GOT3 (cell line): Measurements from ENCODE around the gene TTLL5.

Experiments used
- DNase-seq: peaks from one replicate; lab custom pipeline; 2025; ENCODE audit warnings: mixed read lengths; lab: John Stamatoyannopoulos, UW

Gene TTLL5

DNA sequence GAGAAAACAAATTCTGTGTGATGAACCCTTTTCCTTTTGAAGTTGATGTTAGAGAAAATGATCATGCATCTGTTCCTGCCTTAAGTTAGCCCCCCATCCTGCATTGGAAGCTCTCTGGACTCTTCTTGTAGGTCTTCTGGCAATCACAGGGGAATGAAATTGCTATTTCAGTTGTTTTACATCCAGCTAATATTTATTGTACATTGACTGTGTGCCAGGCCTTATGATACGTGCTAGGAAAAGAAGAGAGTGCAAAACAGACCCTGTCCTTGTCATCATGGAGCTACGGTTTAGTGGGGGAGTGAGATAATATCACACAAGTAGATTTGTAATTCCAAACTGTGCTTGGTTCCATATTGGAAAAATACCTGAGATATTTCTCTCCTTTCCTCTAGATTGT lies 202.2 kb downstream of the TTLL5 start:
- no peak for DNase-seq

DNA sequence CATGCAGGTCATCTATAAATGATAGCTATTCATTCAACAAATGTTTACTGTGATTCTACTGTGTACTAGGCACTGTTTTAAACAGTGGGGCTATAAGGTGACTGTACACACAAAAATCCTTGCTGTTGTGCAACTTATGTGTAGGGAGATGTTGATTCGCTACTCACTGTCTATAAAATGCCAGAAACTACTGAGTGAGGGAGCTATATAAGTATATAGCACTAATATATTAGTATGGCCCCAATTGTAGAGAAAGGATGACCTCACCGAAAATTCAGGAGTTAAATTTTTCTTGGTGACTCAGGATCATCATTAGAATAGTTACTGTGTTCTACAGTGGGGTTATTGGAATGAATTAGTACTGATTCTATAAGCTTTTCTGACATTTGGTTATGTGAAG lies 203.3 kb downstream of the TTLL5 start:
- DNase-seq: no peak

DNA sequence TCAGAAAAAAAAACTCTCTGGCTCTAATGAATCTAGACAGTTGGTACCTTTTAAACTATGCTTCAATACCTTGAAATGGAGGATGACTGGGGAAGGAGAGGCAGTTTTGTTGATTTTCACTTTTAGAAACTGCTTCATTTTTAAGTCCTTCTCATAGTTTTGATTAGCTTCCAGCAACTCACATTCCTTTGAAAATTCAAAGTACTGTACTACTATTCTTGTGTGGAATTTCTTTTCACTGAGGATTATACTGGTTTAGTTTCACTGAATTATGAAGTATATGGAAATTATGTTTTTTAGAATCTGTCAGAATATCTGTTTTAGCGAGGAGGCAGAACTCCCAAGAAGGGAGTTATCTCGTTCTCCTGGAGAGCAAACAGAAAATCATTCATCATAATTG lies 204.5 kb downstream of the TTLL5 start:
- no peak for DNase-seq

DNA sequence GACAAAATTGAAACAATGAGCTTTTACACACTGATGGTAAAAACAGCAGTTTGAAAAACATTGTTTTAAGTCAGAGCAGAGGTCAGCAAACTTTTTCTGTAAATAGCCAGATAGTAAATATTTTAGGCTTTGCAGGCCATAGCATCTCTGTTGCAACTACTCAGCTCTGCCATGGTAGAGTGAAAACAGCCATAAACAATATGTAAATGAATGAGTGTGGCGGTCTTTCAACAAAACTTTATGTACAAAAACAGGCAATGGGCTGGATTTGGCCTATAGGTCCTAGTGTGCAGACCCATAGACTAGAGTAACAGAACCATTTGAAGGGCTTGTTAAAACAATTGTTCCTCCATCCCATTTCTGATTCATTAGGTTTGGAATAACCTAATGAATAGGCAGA lies 205.9 kb downstream of the TTLL5 start:
- DNase-seq: no peak

DNA sequence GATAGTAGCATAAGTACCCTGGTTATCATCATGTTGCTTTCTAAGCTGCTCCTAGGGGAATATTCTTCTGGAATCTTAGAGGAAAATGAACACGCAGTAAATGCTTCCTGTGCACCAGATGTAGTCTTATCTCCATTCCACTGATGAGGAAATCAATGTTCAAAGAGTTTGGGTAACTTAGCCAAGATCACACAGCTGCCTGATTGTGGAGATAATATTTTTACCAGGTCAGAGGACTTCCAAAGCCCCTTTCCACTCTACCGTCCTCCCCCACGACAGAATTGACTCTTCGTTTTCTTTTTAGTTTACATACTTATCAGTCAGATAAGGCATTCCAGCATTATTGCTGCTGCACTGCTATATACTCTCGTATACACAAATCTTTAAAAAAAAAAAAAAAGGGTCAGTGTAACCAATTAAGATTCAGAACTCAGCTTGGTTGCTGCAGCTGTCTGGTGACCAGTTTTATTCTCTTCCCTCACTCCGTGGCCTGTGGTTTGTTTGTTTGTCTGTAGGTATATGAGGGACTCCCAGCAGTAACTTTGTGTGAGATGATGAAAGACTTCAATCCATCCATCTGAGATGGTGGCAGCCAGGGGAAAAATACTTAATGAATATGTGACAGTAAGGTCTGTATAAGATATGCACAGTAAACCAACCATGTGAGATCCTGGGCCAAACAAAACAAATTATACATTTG lies 210.3 kb downstream of the TTLL5 start:
- no peak for DNase-seq

DNA sequence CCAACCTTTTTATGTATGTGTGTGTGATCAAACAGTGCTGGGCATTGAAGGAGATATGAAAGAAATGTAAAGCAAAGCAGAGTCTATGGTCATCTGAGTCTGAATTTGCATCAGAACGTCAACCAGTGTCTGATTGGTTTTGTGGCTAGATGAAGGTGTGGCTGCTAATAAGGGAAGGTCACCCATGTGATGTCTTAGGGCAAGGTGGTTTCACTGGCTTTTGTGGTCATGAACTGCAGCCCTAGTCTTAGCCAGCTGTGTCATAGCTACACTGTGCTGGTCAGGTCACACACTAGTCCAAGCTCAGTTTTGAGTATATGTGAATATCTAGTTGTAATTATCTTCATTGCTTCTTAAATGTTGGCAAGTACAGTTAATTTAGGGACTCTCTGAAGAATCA lies 214.9 kb downstream of the TTLL5 start:
- DNase-seq: no peak

DNA sequence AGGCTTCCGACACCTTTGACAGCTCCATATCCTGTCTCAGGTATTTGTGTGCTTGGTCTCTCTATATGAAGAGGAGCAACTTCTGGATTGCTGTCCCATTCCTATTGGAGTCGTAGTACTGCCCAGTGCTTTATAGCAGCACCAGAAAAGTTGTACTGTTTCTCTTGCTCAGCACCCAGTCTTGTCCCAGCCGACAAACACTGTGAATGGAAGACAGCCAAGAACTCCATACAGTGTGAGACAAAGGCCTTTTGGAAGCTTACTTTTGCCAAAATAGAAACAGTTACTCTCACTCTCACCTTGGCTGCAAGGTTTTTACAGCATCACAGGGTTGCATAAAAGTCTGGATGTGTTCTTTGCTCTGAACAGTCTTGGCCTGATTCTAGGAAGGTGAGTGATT lies 215.5 kb downstream of the TTLL5 start:
- no peak for DNase-seq

DNA sequence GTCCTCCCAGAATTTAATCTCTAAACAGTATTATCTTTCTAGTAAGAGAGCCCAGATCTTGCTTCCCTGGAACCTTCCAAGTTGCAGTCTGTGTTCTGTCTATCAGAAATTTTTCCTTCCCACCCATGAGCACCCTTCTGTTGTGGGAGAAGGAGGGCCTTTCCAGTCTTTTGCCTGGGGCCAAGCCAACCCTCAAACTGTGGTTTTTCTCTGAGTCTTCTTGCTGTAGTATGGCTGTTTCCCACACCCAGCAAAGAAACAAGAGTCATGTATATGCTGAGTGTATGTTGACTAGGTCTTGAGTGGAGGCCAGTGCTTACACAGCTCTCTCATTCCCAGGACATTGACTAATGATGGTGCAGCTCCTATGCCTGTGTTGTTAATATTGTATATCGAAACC lies 216.2 kb downstream of the TTLL5 start:
- no peak for DNase-seq

DNA sequence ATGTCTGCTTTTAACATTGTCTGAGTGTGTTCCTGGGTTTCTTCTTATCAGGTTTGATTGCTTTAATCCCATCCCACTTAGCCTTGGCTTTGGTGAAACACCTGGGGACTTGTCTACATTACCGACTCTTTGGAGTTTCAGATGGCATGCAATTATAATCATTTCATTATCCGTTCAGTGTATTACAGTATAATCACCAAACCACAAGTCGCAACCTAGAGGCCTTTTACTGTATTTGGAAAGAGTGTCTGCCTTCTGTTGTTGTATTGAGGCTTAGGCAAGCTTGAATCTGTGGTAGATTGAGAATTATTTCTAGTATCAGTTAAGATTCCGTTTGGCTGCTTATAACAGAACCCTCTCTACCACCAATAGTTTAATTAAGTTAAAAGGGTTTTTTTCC lies 216.8 kb downstream of the TTLL5 start:
- no peak for DNase-seq

DNA sequence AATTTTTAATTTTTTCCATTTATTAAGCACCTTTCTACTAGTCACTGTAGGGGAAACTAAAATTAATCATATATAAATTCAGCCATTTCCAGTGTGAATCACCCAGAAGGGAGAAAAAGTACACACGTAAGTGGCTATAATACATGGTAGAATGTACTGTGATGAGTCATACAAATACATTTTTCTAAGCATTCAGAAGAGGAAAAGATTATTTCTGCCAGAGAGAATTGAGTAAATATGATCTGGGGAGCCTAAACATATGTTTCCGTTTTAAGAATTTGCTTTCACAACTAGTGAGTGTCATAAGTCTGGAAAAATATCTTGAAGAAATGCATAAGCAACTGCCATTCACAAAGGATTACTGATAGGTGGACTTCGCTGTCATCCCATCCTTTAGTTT lies 218.0 kb downstream of the TTLL5 start:
- no peak for DNase-seq

DNA sequence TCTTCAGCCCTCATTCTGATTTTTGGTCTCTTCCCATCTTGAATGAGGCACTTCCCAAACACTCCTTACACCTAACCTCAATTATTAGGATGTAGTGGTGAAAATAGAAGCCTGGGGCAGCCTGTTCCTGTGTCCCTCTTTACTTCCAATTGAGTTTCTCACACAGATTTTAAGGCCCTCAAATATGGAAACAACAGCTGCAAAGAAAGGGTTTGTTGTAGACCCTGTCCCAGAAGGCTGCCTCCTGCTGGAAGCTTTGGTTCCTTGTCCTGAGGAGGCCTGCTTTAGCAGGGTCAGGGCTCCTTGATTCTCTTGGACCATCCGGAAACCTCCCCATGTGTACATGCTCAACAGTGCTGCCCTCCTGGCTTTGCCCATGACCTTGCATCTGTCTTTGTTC lies 219.5 kb downstream of the TTLL5 start:
- no peak for DNase-seq

DNA sequence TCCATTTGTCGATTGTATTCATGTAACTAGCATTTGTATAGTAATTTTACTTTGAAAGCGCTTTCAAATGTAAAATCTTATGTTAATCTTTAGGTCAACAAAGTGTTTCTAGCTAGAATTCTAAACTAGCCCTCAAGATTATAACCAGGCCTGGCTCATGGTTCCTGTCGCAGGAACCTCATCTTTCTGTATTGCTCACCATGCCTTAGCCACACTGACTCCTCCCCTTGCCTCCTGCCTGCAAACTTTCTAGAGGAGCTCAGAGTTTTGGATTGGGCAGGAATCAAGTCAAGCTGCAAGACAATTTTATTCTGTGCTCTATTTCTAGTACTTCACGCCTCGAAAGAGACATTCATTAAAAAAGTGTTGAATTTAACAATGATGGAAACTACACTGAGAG lies 220.9 kb downstream of the TTLL5 start:
- no peak for DNase-seq

DNA sequence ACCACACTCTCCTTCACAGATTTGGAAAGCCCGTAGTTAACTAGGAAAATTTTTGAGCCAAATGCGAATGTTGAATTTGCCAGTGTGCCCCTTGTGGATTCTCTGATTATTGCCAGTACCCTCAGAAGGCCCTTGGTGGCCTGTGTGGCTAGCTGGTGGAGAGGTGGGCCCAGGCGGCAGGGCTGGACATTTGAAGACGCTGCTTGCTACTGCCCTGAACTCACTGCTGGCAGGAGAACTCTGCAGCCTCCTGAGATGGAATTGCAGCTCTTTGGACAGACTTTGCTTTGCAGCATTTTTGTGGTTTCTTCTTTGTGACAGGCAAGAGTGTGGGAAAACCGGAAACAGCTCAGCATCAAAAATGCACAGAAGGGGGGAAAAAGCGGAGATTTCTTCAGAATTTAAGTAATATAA lies 223.2 kb downstream of the TTLL5 start:
- peak; percentile 5 for DNase-seq

DNA sequence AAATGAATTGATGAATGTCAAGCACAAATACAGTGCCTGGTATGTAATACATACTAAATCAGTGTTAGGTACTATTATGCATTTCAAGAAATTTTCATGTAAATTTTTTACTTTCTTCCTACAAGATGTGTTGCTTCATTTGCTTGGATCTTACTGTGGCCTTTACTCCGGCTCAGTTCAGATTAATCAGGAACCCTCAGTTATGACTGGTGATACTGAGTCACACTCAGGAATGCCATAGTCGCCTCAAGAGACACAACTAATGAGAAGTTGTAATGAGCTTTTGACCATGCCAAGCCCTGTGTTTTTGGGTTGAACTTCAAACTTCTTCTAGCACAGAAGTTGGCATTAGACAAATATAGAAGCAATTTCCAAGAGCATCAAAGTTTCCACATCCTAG lies 224.8 kb downstream of the TTLL5 start:
- DNase-seq: no peak

DNA sequence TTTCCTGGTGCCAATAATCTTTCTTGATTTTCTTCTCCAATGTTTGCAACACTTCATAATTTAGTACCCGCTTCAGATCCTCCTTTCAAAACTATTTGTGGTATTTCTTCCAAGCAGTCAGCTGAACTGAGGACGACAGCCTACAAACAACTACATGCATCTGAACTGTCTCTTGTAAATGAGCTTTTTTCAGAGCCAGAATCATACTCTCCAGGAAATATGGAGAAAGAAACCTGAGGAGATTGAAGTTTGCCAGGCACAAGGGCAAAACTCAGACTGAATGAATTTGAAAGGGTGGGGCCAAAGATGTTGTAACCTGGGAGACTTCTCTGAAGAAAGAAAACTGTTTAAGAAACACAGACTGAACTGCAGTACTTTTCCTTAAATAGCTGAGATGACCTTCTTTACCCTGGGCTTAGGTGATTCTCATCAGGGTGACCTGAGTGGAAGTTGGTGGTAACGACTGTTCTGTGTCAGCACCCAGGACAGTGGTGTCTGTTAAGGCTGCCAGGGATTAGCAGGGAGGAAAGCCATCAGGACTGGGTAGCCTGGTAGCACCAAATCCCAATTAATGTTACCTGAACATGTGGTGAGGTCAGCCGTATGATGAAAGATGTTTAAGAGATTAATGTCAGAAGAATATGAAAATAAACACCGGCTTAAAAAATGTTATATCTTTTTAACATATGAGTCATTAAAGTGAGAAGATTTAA lies 225.7 kb downstream of the TTLL5 start:
- DNase-seq: no peak

DNA sequence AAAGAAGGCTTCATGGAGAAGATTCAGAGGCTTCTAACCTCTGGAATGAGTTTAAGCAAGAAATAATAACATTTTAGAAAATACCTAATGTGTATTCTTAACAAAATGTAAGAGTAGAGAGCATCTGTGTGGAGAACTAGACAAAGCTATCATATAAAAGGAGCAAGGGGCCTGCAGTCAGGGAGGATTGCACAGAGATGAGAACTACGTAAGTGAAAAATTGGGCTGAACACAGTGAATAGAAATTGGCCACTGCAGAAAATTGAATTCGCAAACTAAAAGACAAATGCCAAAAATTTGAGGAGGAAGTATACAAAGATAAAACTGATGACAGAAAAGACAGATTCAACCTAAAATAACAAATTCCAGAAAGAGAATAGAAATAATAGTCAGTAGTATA lies 227.9 kb downstream of the TTLL5 start:
- DNase-seq: no peak

DNA sequence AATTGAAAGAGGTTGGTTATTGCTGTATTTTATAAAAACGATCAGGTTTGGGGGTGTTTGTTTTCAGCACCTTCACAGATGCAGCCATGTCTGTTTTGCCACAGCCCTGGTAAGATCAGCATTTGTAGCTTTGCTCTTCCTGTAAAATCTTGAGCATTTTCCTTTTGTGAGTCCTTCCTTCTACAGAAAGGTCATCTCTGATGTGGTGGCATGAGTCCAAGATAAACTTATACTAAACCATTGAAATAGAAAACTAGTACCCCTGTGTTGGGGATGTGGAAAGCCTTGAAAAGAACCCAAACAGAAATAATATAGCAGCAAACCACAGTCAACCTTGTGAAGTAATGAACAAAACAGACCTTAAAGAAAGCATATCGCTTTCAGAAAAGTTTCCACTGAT lies 235.3 kb downstream of the TTLL5 start:
- no peak for DNase-seq

DNA sequence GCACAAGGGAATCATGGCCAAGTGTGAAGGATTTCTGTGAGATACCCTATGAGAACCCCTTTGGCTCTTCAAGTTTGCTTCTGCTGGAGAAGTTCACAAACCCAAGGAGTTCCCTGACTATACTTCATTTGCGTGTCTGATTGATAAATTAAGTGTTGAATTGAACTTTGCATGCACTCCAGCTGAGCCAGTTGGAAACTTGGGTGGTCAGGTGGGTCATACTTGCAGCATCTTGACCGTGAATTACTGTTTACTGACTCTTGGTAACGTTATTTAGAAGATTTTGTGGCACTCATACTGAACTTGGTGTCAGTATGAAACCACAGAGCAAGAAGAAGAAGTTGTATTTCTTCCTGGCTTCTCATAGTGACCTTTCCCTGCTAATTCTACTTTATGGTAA lies 243.3 kb downstream of the TTLL5 start:
- no peak for DNase-seq

DNA sequence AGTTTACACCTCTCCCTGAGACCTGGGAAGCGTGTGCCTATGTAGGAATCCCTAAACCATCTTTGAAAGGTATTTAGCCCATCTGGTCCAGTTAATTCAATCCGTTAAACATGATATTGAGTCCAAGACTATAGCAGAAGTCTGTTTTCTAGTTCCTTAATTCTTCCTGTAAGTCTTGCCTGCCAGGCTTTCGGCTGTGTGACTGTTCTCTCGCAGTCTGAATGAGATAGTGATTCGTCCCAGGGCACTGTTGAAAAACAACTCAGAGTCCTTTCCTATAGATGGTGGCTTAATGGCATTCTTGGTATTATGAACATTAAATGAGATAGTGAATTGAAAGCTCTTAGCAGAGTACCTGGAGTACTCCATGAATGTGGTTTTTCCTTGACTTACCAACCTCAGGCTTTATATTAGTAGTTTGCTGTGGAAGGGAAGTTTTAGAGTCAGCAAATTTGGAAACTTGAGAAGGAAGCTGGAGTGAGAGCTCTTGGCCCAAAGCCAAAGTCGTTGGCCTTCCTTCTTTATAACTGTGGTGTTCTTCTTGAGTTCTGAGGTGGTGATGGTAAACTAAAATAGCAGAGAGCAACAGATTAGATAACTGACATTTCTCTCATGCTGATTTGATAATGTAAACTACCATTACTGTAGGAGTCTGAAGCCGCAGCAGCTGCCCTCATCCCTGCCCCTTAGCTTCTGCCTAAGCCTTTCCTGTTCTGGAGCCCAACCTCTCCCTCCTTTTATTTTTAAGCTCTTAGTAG lies 244.3 kb downstream of the TTLL5 start:
- DNase-seq: no peak

DNA sequence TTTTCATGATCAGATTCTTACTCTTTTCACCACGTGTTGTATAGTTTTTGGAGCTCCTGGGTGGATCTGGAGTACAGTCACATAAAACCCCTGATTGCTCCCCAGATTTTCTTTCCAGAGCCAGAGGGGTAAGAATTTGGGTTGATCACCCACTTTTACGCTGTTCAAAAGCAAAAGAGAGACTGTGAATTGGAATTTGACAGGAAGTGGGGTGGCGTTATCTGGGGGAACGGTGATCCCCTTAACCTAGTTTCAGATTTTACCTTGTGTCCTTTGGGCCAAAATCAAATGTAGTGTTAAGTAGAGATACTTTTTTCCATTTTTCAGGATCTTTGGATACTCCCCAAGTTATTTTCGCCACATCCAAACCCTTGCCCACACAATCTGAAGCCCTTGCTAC lies 245.2 kb downstream of the TTLL5 start:
- no peak for DNase-seq

DNA sequence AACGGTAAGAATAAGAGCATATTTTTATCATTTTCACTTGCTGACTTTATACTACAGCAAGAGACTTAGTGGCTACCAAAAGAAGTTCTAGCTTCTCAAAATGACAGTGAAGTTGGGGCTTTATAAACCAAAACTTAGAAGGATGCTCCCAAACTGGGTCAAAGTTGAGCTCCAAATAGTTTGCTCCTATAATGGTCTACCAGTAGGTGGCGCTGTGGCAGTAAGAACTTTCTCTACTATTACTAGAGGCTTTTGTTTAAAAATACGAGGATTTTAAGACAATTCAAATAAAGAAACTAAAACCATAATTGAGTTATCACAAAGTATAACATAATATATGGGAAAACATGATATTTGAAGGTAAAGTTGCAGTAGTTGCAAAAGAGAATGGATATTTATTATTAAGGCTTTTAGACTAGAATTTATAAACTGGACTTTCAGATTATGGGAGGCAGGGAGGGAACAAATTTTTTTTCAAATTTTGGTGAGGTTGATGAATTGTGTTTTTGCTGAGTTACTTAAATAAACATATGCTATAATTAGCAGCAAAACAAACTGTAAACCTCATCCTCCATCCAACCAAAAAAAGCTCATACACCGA lies 245.7 kb downstream of the TTLL5 start:
- DNase-seq: no peak

DNA sequence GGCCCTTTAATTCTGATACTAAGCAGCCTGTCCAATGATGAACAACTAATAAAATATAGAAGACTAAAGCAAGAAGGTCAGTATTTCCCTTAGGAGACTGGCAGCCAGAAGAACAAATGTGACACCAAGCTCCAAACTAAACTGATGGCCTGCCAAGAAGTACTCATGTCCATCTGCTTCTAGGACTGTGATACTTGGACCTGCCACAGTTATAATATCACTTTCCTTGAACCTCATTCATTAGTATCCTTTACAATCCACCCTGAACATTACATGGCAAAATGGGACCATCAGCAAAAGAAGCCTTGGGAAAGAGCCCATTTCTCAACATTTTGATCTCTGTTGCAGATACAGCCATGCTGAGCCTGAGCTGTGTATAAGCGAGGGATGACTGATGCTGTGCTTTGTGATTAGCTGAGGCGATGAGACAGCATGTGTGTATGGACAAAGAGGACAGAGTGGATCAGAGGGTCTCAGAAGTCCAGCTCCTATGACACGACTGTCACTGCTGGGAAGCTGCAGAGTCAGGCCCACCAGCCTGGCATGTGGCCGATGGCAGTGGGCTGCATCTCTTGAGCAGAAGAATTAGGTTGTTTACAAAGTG lies 246.8 kb downstream of the TTLL5 start:
- DNase-seq: no peak
